HG03103 (cell line): Measurements from ENCODE around the gene GAGE2A.
"Not testable (repeated sequence)": the region's sequence is repeated elsewhere in the genome, so short reads cannot be mapped to it uniquely, and the experiment has no call there.

Experiments
- ATAC-seq: cut with Tn5 transposase; IDR thresholded peaks from one replicate; pipeline ENCODE4 v1.9.1; 2021; ENCODE audit warnings: low read depth; ENCODE audit not compliant: unreplicated experiment

The GAGE2A gene, protein sequence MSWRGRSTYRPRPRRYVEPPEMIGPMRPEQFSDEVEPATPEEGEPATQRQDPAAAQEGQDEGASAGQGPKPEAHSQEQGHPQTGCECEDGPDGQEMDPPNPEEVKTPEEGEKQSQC

GRCh38 chrX:49589196-49589595 is at the start of gene GAGE2A:
Gene GAGE2A, plus strand, starts transcription at chrX:49589496. Its CDS starts 1,155 bp downstream, at chrX:49590651.
- ATAC-seq = not testable (repeated sequence)

DNA sequence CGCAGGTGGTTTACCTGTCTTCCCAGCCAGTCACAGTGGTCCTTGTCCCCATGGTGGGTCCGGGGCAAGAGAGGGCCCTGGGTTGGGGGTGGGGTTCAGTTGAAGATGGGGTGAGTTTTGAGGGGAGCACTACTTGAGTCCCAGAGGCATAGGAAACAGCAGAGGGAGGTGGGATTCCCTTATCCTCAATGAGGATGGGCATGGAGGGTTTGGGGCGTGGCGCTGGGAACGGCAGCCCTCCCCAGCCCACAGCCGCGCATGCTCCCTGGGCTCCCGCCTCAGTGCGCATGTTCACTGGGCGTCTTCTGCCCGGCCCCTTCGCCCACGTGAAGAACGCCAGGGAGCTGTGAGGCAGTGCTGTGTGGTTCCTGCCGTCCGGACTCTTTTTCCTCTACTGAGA is 47.9 kb upstream of the GAGE2A start, which contains the start of gene GAGE12D:
GAGE12D (plus strand) TSS at position 301 of the 400 bp plus-strand sequence. CDS start 1,155 bp downstream, outside the sequence.
- ATAC-seq = not testable (repeated sequence)

DNA sequence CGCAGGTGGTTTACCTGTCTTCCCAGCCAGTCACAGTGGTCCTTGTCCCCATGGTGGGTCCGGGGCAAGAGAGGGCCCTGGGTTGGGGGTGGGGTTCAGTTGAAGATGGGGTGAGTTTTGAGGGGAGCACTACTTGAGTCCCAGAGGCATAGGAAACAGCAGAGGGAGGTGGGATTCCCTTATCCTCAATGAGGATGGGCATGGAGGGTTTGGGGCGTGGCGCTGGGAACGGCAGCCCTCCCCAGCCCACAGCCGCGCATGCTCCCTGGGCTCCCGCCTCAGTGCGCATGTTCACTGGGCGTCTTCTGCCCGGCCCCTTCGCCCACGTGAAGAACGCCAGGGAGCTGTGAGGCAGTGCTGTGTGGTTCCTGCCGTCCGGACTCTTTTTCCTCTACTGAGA is 38.3 kb upstream of the GAGE2A start, which contains the start of gene GAGE12E:
GAGE12E (plus strand) TSS at position 301 of the 400 bp plus-strand sequence. CDS start 1,155 bp downstream, outside the sequence.
- not testable (repeated sequence) for ATAC-seq

DNA sequence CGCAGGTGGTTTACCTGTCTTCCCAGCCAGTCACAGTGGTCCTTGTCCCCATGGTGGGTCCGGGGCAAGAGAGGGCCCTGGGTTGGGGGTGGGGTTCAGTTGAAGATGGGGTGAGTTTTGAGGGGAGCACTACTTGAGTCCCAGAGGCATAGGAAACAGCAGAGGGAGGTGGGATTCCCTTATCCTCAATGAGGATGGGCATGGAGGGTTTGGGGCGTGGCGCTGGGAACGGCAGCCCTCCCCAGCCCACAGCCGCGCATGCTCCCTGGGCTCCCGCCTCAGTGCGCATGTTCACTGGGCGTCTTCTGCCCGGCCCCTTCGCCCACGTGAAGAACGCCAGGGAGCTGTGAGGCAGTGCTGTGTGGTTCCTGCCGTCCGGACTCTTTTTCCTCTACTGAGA is 28.8 kb upstream of the GAGE2A start, which contains the start of gene GAGE12F:
GAGE12F (plus strand) TSS at position 301 of the 400 bp plus-strand sequence. CDS start 1,155 bp downstream, outside the sequence.
- not testable (repeated sequence) for ATAC-seq

DNA sequence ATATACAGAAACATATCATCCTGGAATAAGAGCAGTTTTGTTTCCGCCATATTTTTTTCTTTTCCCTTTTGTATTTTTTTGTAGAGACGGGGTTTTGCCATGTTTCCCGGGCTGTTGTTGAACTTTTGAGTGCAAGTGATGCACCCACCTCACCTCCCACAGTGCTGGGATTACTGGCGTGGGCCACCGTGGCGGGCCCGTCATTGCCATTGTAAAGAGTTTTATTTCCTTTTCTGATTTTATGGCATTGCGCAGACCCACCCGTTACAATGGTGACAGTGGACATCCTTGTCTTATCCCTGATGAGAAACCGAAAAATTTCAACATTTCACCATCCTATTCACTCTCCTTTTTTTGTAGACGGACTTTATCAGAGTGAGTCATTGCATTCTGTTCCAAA is 20.6 kb upstream of the GAGE2A start:
- ATAC-seq = not testable (repeated sequence)

- ATAC-seq = not testable (repeated sequence)
These were observed 20.1 kb upstream of the GAGE2A start for GRCh38 chrX:49569152-49569551.

DNA sequence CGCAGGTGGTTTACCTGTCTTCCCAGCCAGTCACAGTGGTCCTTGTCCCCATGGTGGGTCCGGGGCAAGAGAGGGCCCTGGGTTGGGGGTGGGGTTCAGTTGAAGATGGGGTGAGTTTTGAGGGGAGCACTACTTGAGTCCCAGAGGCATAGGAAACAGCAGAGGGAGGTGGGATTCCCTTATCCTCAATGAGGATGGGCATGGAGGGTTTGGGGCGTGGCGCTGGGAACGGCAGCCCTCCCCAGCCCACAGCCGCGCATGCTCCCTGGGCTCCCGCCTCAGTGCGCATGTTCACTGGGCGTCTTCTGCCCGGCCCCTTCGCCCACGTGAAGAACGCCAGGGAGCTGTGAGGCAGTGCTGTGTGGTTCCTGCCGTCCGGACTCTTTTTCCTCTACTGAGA is 19.2 kb upstream of the GAGE2A start, which contains the start of gene GAGE12G:
GAGE12G (plus strand) TSS at position 301 of the 400 bp plus-strand sequence. CDS start 1,155 bp downstream, outside the sequence.
- not testable (repeated sequence) for ATAC-seq

DNA sequence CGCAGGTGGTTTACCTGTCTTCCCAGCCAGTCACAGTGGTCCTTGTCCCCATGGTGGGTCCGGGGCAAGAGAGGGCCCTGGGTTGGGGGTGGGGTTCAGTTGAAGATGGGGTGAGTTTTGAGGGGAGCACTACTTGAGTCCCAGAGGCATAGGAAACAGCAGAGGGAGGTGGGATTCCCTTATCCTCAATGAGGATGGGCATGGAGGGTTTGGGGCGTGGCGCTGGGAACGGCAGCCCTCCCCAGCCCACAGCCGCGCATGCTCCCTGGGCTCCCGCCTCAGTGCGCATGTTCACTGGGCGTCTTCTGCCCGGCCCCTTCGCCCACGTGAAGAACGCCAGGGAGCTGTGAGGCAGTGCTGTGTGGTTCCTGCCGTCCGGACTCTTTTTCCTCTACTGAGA is 9.6 kb upstream of the GAGE2A start, which contains the start of gene GAGE12H:
GAGE12H (plus strand) TSS at position 301 of the 400 bp plus-strand sequence. CDS start 1,155 bp downstream, outside the sequence.
- not testable (repeated sequence) for ATAC-seq

- not testable (repeated sequence) for ATAC-seq
These were observed 628 bp downstream of the GAGE2A start for GRCh38 chrX:49589769-49590478.

GRCh38 chrX:49590488-49590887 is 1.2 kb downstream of the GAGE2A start:
- ATAC-seq = not testable (repeated sequence)

- not testable (repeated sequence) for ATAC-seq
These were observed 9.4 kb downstream of the GAGE2A start, which contains the start of gene GAGE1 for GRCh38 chrX:49598720-49599119. Gene GAGE1, plus strand, starts transcription at chrX:49599020. Its CDS starts 1,155 bp downstream, at chrX:49600175.

GRCh38 chrX:49610718-49611310 is 21.5 kb downstream of the GAGE2A start:
- no peak for ATAC-seq

DNA sequence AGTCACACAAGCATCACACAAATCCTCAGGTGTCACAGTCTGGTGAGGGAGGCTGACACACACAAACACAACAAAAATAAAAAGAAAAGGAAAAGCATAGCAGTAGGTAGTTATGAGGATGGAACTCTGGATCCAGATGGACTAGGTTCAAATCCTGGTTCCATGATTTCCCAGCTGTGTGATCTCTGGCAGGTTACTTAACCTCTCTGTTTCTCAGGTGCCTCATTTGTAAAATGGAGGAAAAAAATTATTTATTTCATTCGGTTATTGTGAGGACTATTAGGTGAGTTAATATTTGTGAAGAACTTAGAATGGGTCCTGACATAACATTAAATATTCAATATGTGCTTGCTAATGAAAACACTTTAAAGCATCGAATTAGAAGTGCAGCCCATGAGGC is 29.3 kb downstream of the GAGE2A start:
- no peak for ATAC-seq

- no peak for ATAC-seq
These were observed 37.9 kb downstream of the GAGE2A start for GRCh38 chrX:49627086-49627777.

DNA sequence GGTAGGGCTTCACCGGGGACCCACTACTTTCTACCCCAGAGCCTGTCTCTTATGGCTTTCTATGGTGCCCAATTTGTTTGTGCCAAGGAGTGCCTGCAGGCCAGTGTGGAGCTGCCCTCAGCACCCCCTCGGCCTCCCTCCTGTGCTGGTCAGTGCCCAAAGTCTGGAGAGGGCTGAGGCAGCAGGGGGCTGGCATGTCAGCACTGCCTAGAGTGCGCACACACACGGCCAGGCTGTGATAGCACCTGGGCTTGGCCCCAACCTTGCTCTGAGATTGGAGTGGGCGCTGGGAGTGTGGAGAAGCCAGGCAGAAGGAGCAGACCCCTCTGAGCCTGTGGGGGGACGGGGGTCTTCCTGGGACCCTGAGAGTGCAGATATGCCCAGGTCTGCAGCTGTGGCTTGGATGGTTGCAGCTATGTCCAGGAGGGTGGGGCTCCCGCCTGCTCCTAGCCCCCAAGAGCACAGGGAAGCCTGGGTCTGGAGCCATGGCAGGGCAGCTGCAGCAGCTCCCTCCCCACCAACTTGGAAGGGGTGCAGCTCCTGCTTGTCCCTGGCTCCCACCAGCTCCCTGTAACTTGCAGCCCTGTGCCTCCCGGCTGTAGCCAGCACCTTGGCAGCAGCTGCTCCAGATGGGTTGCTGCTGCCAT is 55.8 kb downstream of the GAGE2A start:
- ATAC-seq = no peak
